HG03378 (cell line): Measurements from ENCODE around the gene ADM2.

Experiments
- ATAC-seq: cut with Tn5 transposase; IDR thresholded peaks from one replicate; pipeline ENCODE4 v1.9.1; 2021; ENCODE audit warnings: mild to moderate bottlenecking, moderate library complexity; ENCODE audit not compliant: unreplicated experiment

Gene ADM2

DNA sequence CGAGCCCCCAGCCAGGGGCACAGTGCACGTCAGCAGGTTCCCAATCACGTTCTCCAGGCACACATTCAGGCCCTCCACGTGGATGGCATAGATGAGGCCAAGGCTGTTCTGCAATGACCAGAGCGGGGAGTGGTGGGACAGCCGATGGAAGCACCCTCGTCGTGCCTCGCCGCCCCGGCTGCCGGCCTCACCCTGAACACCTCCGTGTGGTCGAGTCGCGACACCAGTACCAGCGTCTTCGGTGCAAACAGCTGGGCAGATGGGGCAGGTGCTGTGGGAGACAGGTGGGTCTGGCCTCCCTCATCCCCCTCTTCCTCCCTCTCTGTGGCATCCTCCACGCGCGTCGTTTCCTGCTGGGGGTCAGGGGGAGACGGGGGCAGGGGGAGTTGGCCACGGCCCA, 14.0 kb upstream of the ADM2 start:
- no peak for ATAC-seq

GRCh38 chr22:50467773-50468440, 13.4 kb upstream of the ADM2 start:
- no peak for ATAC-seq

DNA sequence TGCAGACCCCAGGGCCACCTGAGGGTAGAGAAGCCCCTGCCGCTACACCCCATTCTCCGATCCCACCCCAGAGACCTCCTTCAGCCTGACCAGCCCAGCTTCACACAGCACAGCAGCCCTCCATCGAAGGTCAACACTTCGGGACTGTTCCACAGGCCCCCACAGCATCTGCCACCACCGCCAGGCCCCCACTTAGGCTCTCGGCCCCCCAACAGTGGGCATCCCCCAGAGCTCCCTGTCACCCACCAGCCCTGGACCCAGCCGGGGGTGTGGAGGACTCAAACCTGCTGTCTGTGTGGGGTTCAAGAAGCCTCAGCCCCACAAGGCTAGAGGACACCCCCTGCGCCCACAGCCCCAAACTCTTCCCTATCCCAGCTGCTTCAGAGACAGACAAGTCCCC, 12.7 kb upstream of the ADM2 start:
- ATAC-seq = no peak

- peak; percentile 36 for ATAC-seq
Observed at GRCh38 chr22:50469377-50470305, 11.7 kb upstream of the ADM2 start.

GRCh38 chr22:50470491-50470890, 10.9 kb upstream of the ADM2 start:
- ATAC-seq = peak; percentile 2

DNA sequence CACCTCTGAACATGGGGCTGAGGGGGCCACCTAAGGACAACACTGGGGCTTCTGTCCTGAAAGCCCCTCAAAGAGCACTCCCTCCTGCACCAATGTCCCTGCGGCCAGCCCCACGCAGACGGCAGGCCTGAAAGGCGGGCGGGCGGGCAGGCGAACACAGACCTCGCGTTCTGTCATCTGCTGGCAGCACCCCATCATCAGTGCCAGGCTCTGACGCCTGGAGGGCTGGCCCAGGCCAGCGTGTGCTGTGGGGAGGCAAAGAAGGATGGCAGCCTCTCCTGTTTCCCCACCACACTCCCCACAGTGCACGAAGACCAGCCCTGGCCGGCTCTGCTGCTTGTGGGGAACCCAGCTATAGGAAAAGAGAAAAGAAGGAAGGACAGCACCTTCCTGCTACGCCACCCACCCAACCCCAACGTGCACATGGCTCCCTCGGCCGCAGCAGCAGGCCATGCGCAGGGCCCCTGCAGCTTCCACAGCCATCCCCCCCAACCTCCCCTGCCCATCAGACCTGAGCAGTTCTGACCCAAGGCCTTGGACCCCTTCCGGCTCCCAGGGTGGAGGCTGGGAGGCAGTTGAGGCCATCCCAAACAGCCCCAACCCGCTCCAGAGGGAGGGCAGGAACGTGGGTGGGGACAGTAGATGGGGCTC, 10.0 kb upstream of the ADM2 start:
- ATAC-seq = no peak

DNA sequence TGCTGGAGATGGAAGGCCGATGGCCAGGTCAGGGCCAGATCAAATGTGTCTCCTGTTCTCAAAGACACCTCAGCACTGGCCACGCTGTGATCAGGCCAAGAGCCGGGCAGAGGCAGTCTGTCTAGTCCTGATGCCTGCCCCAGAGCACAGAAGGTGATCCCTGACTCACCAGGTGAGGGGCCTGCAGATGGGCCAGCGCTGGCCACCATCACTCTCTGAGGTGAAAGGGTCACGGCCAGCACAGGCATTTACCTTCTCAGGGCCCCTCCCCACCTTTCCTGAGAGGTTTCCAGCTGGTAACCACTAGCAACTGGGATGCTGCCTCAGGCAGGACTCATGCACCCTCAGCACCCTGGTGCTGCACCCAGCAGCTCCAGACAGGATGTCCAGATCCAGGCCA, 9.4 kb upstream of the ADM2 start:
- ATAC-seq = no peak

- no peak for ATAC-seq
Observed at GRCh38 chr22:50473088-50473487, 8.3 kb upstream of the ADM2 start.

GRCh38 chr22:50473855-50474671, 7.3 kb upstream of the ADM2 start:
- ATAC-seq = no peak

- no peak for ATAC-seq
Observed at GRCh38 chr22:50474710-50475651, 6.4 kb upstream of the ADM2 start, which contains the start of gene SBF1. SBF1 (minus strand) TSS chr22:50475035; CDS start chr22:50474840, 195 bp downstream.

DNA sequence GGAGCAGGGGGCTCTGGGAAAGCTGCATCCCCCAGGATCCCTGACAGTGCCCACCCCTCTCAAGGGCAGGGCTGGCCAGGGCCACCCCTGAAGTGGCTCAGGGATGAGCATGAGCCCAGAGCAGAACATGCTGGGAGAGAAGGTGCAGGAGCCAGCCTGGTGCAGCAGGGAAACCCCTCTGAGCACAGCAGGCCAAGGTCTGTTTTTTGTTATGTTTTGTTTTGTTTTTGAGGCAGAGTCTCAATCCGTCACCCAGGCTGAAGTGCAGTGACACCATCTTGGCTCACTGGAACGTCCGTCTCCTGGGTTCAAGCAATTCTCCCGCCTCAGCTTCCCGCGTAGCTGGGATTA, 5.7 kb upstream of the ADM2 start:
- ATAC-seq = no peak

- ATAC-seq = no peak
Observed at GRCh38 chr22:50476868-50477267, 4.5 kb upstream of the ADM2 start.

- ATAC-seq = no peak
Observed at GRCh38 chr22:50477923-50478322, 3.4 kb upstream of the ADM2 start.

DNA sequence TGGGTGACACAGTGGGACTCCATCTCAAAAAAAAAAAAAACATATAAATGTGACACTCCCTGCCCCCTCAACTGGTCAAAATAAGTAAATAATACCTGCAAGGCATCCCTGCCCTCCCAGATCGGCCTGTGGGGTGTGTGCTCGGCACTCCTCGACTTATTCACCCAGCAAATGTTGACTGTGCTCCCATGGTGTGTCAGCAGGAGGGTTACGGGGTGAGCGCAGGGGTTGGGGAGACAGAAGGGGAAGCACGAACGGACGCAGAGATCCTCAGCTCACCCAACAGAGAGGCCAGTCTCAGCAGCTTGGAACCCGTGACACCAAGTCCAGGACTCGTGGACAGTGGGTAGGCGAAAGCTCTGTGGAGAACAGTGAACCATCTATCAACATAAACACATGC, 1.6 kb upstream of the ADM2 start:
- no peak for ATAC-seq

- no peak for ATAC-seq
Observed at GRCh38 chr22:50481045-50481439, 301 bp upstream of the ADM2 start.

DNA sequence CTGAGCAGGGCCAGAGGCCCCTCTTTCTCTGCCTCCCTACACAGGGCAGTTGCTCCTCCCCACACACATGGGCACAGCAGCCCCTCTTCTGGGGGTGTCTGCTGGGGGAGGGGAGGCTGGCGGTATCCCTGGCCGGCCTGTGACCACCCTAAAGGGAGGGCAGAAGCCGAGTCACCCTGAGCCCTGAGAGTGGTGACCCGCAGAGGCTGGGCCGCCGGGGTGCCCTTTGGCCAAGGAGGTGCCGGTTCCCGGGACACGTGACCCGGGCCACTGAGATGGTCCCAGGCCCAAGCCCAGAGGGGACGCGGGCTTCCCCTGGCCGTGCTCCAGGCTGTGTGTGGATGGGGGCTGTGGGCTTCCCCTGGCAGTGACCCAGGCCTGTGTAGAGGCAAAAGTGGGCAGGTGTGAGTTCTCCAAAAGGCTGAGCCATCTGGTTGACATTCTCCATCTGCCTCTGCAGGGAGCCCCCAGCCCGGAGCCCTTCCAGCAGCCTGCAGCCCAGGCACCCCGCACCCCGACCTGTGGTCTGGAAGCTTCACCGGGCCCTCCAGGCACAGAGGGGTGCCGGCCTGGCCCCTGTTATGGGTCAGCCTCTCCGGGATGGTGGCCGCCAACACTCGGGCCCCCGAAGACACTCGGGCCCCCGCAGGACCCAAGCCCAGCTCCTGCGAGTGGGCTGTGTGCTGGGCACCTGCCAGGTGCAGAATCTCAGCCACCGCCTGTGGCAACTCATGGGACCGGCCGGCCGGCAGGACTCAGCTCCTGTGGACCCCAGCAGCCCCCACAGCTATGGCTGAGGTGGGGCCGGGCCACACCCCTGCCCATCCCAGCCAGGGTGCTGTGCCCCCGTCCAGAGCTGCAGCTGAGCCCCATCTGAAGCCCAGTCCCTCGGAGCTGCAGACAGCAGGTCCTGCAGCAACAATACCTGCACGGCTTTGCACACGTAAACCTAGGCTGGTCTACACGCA, 1.0 kb downstream of the ADM2 start:
- ATAC-seq = no peak

DNA sequence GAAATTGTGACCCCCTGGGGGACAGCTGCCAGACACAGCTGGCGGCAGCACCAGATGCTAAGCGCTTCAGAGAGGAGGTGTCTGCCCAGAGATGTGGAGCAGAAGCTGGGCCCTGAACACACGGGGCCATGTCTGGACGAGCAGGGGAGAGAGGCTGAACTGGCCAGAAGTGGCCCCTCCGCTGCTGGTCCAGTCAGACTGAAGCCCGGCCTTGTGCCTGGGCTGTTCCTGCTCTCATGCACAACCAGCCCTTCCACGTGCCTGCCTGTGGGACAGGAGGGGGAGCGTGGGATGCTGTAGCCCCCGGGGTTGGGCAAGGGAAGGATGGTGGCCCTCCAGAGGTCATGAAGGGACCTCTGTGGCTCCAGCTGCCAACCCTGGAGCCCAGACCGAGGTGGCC, 1.8 kb downstream of the ADM2 start:
- ATAC-seq = no peak

DNA sequence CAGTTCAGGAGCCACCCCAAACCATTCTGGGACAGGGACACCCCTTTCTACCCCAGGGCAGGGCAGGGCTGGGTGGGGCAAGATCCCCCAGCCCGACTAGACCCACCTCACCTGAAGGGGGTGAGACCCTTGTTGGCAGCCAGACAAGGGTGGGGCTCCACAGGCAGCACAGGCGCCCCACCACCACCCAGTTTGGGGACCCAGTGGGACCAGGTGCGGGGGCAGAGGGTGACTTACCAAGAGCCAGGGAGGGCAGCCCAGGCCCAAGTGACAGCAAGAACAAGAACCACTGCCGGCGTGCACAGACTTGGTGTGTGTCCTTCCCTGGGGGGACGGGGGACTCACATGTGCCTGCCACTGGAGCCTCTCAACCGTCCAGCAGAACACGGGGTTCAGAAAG, 2.2 kb downstream of the ADM2 start:
- no peak for ATAC-seq
